Neural progenitor cell (in vitro differentiated cells): ENCODE measurements around the gene CYFIP2.

Experiments used
- CTCF ChIP-seq: fragments of 200-600 bp; sonication (generic); IDR thresholded peaks from 2 replicates; pipeline ENCODE4 v1.5.1; 2017; ENCODE audit warnings: antibody characterized with exemption, mild to moderate bottlenecking
- EZH2 ChIP-seq: fragments of 200-600 bp; sonication (generic); IDR thresholded peaks from 2 replicates; pipeline ENCODE4 v1.6.1; 2017; ENCODE audit warnings: antibody characterized with exemption, mild to moderate bottlenecking, moderate library complexity
- EZH2phosphoT487 ChIP-seq: fragments of 200-600 bp; sonication (generic); IDR thresholded peaks from 2 replicates; pipeline ENCODE4 v1.6.1; 2017; ENCODE audit warnings: antibody characterized with exemption

GRCh38 chr5:157294407-157295091 is 28.6 kb downstream of the CYFIP2 start:
- TF ChIP-seq CTCF (peak; percentile 7), EZH2phosphoT487 (no peak), EZH2 (no peak)
